IMR-90 (cell line): ENCODE results near the gene NCBP2. TPM values are rescaled to one million over a fixed set of nuclear protein-coding genes. Genes with fewer than 3 reads are reported as not detected.
A peak's percentile ranks its signal among the peaks of the same experiment; 100 is the strongest.

Experiments used
- ATAC-seq: fragments of 200-7000 bp; cut with Tn5 transposase; 2 replicates; pipeline ENCODE4 v1.9.1; 2020; ENCODE audit warnings: low read depth, mild to moderate bottlenecking, moderate library complexity
- BruUV-seq: library from RNA; stranded (reverse); fragments of 400-500 nt; replicated peaks from 2 replicates; lab custom pipeline; 2021; lab: Mats Ljungman, UMichigan
- CTCF ChIA-PET: fragments of 300-600 bp; formaldehyde crosslinking; extraction: SDS; loops from one replicate; lab custom pipeline; 2021; ENCODE audit warnings: antibody characterized with exemption; lab: Yijun Ruan, JAX
- POLR2A ChIA-PET: fragments of 300-600 bp; sonication (Branson Sonifier 250); formaldehyde crosslinking; loops from one replicate; lab custom pipeline; 2022; ENCODE audit warnings: antibody characterized with exemption; ENCODE audit not compliant: unreplicated experiment; lab: Charles Lee
- DNase-seq: peaks from one replicate; pipeline ENCODE4 v3.0.0; 2013
- H2AFZ ChIP-seq: replicated peaks from 2 replicates; pipeline ENCODE3; 2013; ENCODE audit warnings: low read length, mild to moderate bottlenecking; ENCODE audit not compliant: poor library complexity
- H2AK5ac ChIP-seq: 2 replicates; pipeline ENCODE4 v1.6.1; 2013; ENCODE audit warnings: low read depth, low read length, inconsistent platforms
- H2AK9ac ChIP-seq: replicated peaks from 2 replicates; pipeline ENCODE3; 2013; ENCODE audit warnings: mild to moderate bottlenecking, low read depth, low read length, moderate library complexity; ENCODE audit not compliant: poor library complexity
- H2BK120ac ChIP-seq: 2 replicates; pipeline ENCODE4 v1.6.1; 2013; ENCODE audit warnings: low read depth, low read length, inconsistent platforms
- H2BK15ac ChIP-seq: 3 replicates; pipeline ENCODE4 v1.6.1; 2013; ENCODE audit warnings: low read depth, low read length, inconsistent platforms
- H2BK20ac ChIP-seq: 2 replicates; pipeline ENCODE4 v1.6.1; 2013; ENCODE audit warnings: low read depth, mild to moderate bottlenecking, inconsistent platforms, low read length, moderate library complexity
- H2BK5ac ChIP-seq: 2 replicates; pipeline ENCODE4 v1.6.1; 2013; ENCODE audit warnings: mild to moderate bottlenecking, low read depth, low read length, inconsistent platforms; ENCODE audit not compliant: poor library complexity, severe bottlenecking
- H3K14ac ChIP-seq: replicated peaks from 2 replicates; pipeline ENCODE4 v1.6.1; 2013; ENCODE audit warnings: low read depth, low read length, inconsistent platforms
- H3K18ac ChIP-seq: 2 replicates; pipeline ENCODE4 v1.6.1; 2013; ENCODE audit warnings: low read depth, low read length, control low read depth
- H3K23ac ChIP-seq: 2 replicates; pipeline ENCODE4 v1.6.1; 2013; ENCODE audit warnings: low read depth, low read length, inconsistent platforms
- H3K27ac ChIP-seq: 2 replicates; pipeline ENCODE4 v1.5.1; 2013; ENCODE audit warnings: mild to moderate bottlenecking, control low read depth, low read length; ENCODE audit not compliant: insufficient read depth
- H3K27me3 ChIP-seq: 2 replicates; pipeline ENCODE4 v1.6.1; 2013; ENCODE audit warnings: low read length; ENCODE audit not compliant: control insufficient read depth, insufficient read depth
- H3K36me3 ChIP-seq: 2 replicates; pipeline ENCODE4 v1.6.1; 2013; ENCODE audit warnings: low read length, mixed read lengths; ENCODE audit not compliant: control insufficient read depth, insufficient read depth
- H3K4ac ChIP-seq: 2 replicates; pipeline ENCODE4 v1.6.1; 2013; ENCODE audit warnings: low read depth, low read length, inconsistent platforms
- H3K4me1 ChIP-seq: 2 replicates; pipeline ENCODE4 v1.6.1; 2013; ENCODE audit warnings: low read length, mixed read lengths; ENCODE audit not compliant: control insufficient read depth, insufficient read depth
- H3K4me2 ChIP-seq: 2 replicates; pipeline ENCODE4 v1.6.1; 2013; ENCODE audit warnings: low read depth, mild to moderate bottlenecking, control low read depth, low read length, moderate library complexity
- H3K4me3 ChIP-seq: 2 replicates; pipeline ENCODE4 v1.5.1; 2013; ENCODE audit warnings: low read depth, mild to moderate bottlenecking, control low read depth, low read length, moderate library complexity; ENCODE audit not compliant: insufficient read depth
- H3K56ac ChIP-seq: 2 replicates; pipeline ENCODE4 v1.6.1; 2013; ENCODE audit warnings: low read length, inconsistent platforms; ENCODE audit not compliant: insufficient read depth; ENCODE audit errors: extremely low read depth
- H3K79me1 ChIP-seq, 2 experiments: 2 replicates each; pipeline ENCODE4 v1.6.1; 2013; ENCODE audit warnings: low read length in 2 of 2, inconsistent platforms in 1 of 2, low read depth in 1 of 2
- H3K9ac ChIP-seq: 2 replicates; pipeline ENCODE4 v1.6.1; 2013; ENCODE audit warnings: low read depth, low read length, control low read depth
- H3K9me1 ChIP-seq: 2 replicates; pipeline ENCODE4 v1.6.1; 2013; ENCODE audit warnings: low read length, inconsistent platforms; ENCODE audit not compliant: insufficient read depth
- H3K9me3 ChIP-seq: 2 replicates; pipeline ENCODE4 v1.6.1; 2013; ENCODE audit warnings: low read length; ENCODE audit not compliant: control insufficient read depth, insufficient read depth
- H4K20me1 ChIP-seq: 2 replicates; pipeline ENCODE4 v1.6.1; 2013; ENCODE audit warnings: low read length, inconsistent platforms; ENCODE audit not compliant: insufficient read depth
- H4K5ac ChIP-seq: 2 replicates; pipeline ENCODE4 v1.6.1; 2013; ENCODE audit warnings: mild to moderate bottlenecking, low read depth, low read length, control low read depth
- H4K8ac ChIP-seq, 2 experiments: 2 replicates each; pipeline ENCODE4 v1.6.1; 2013; ENCODE audit warnings: low read depth in 2 of 2, low read length in 2 of 2, control low read depth in 1 of 2, inconsistent platforms in 1 of 2
- H4K91ac ChIP-seq: 2 replicates; pipeline ENCODE4 v1.6.1; 2013; ENCODE audit warnings: low read depth, low read length, inconsistent platforms; ENCODE audit not compliant: insufficient read depth
- CEBPB ChIP-seq: IDR thresholded peaks from 2 replicates; pipeline ENCODE4 v1.6.1; 2012; ENCODE audit warnings: low read depth, low read length, improper control_type of control experiment
- RCOR1 ChIP-seq: IDR thresholded peaks from 2 replicates; pipeline ENCODE4 v1.6.1; 2012; ENCODE audit warnings: mild to moderate bottlenecking, low read length, improper control_type of control experiment; ENCODE audit not compliant: insufficient replicate concordance
- WGBS, 2 experiments: methylation state at CpG; one replicate each; pipeline versions ENCODE4 v1.1.5 to v1.1.7; 2013; ENCODE audit warnings: missing lambda C conversion rate in 2 of 2; ENCODE audit not compliant: insufficient read length in 1 of 2; ENCODE audit errors: extremely low coverage in 2 of 2; 5-methylcytosine and 5-hydroxymethylcytosine counted together
- dilution Hi-C: fragments of 300-500 bp; cut with HindIII; formaldehyde crosslinking; loops from one replicate; pipeline ENCODE4 v1.14.3; 2018; ENCODE audit warnings: low sequenced_read_pairs; ENCODE audit not compliant: unreplicated experiment
- in situ Hi-C: fragments of 300-500 bp; cut with MboI; formaldehyde crosslinking; loops from 3 replicates; pipeline ENCODE4 v1.14.3; 2019; ENCODE audit warnings: low sequenced_read_pairs, inconsistent platforms, mixed read lengths
- intact Hi-C: fragments of 100-400 bp; cut with micrococcal nuclease; formaldehyde crosslinking; loops from 2 replicates; pipeline ENCODE4 v1.10.0; 2022
- polyA plus RNA-seq, 3 experiments: library from polyadenylated mRNA; depleted of rRNA; stranded (reverse); fragments of >200 nt; gene quantifications; 2 replicates each; pipeline ENCODE4 v1.2.3, GENCODE V29; 2012; ENCODE audit warnings: low replicate concordance in 1 of 3
- total RNA-seq: library from RNA; depleted of rRNA; stranded (reverse); fragments of >200 nt; gene quantifications from 2 replicates; pipeline ENCODE4 v1.2.3, GENCODE V29; 2012
- TF ChIP-seq, protein P1 (sequence below): conservative IDR thresholded peaks from 2 replicates; pipeline ENCODE4 v1.5.1; 2012; ENCODE audit warnings: mild to moderate bottlenecking, low read depth, low read length, improper control_type of control experiment

The NCBP2 gene
- total and polyA plus RNA-seq, 2 of the 4 experiments (the other 2 are of a cell fraction) = 42.8 to 73.6 TPM

DNA sequence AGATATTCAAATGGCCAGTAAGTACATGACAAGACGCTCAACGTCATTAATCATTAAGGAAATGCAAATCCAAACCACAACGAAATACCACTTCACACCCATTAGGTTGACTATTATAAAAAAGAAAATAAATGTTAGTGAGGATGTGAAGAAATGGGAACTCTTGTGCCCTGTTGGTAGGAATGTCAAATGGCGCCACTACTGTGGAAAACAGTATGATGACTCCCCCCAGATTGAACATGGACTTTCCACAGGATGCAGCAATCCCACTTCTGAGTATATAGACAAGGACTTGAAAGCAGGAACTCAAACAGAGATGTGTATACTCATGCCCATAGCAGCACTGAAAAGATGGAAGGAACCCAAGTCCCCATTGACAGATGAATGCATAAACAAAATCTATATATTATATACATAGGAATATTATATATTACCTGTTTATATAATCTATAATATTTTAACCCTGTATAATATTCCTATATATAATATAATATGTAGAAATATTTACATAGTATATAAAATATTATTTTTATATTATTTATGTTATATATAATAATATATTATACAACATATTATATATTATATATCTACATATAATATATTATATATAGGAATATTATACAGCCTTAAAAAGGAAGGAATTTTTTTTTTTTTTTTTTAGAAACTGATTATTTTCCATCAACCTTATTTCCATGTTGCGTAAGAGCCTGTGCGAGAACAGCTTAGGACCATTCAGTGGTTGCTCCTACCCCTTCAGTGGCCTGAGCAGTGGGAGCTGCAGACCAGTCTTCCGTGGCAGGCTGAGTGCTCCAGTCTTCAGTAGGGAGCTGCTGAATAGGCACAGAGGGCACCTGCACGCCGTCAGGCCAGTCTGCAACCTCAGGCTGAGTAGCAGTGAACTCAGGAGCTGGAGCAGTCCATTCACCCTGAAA lies 43.9 kb upstream of the NCBP2 start:
- H3K4me2 ChIP-seq = no peak overlapping the region
- no peak overlapping the region for H2BK120ac ChIP-seq
- CTCF ChIA-PET = no interaction called here
- TF ChIP-seq RCOR1 (no peak), CEBPB (peak; percentile 62)
- TF ChIP-seq, protein P1, sequence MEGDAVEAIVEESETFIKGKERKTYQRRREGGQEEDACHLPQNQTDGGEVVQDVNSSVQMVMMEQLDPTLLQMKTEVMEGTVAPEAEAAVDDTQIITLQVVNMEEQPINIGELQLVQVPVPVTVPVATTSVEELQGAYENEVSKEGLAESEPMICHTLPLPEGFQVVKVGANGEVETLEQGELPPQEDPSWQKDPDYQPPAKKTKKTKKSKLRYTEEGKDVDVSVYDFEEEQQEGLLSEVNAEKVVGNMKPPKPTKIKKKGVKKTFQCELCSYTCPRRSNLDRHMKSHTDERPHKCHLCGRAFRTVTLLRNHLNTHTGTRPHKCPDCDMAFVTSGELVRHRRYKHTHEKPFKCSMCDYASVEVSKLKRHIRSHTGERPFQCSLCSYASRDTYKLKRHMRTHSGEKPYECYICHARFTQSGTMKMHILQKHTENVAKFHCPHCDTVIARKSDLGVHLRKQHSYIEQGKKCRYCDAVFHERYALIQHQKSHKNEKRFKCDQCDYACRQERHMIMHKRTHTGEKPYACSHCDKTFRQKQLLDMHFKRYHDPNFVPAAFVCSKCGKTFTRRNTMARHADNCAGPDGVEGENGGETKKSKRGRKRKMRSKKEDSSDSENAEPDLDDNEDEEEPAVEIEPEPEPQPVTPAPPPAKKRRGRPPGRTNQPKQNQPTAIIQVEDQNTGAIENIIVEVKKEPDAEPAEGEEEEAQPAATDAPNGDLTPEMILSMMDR = peak; percentile 21
- H2AFZ ChIP-seq = no peak overlapping the region
- H2AK5ac ChIP-seq = no peak overlapping the region
- POLR2A ChIA-PET = no interaction called here
- no peak overlapping the region for H2BK15ac ChIP-seq
- no peak overlapping the region for H3K4me3 ChIP-seq
- H3K9ac ChIP-seq = no peak overlapping the region
- H3K9me3 ChIP-seq = peaks cover 5% of the 10 kb centered on the region
- no peak overlapping the region for H3K14ac ChIP-seq
- no peaks in the 10 kb centered on the region for H3K4me1 ChIP-seq
- DNase-seq (no peak), ATAC-seq (no peak)
- WGBS, 2 experiments = 50% methylated on average over 1 of the region's 9 CpGs; no CpG with 5 or more reads in 1 of the 2 experiments
- H2BK20ac ChIP-seq = no peak overlapping the region
- H2AK9ac ChIP-seq = no peak overlapping the region
- in situ Hi-C loops = no loop called here
- H4K20me1 ChIP-seq = no peaks in the 10 kb centered on the region
- no peak overlapping the region for H3K27ac ChIP-seq
- no peaks in the 10 kb centered on the region for H3K36me3 ChIP-seq
- H4K5ac ChIP-seq = no peak overlapping the region
- no peaks in the 10 kb centered on the region for H3K79me1 ChIP-seq
- no peak overlapping the region for H4K91ac ChIP-seq
- H4K8ac ChIP-seq = no peak overlapping the region
- no peaks in the 10 kb centered on the region for H3K9me1 ChIP-seq
- no peak overlapping the region for H2BK5ac ChIP-seq
- H3K56ac ChIP-seq = no peak overlapping the region
- H3K23ac ChIP-seq = no peak overlapping the region
- H3K18ac ChIP-seq = no peak overlapping the region
- BruUV-seq = no TSS peak
- no peak overlapping the region for H3K4ac ChIP-seq
- intact Hi-C loops = no loop called here
- dilution Hi-C loops = no loop called here
- peaks cover 38% of the 10 kb centered on the region for H3K27me3 ChIP-seq
